Tongue (tissue), 2 donors: ENCODE data around the gene CD48. TPM values are rescaled to one million over a fixed set of nuclear protein-coding genes. Genes with fewer than 3 reads are reported as not detected.

Experiments
- DNase-seq: peaks from one replicate; pipeline ENCODE4 v3.0.0-alpha.2; 2015
- total RNA-seq: library from RNA; depleted of rRNA; stranded (reverse); fragments of >200 nt; gene quantifications from one replicate; pipeline ENCODE4 v1.2.3, GENCODE V29; 2014

Gene CD48
- total RNA-seq, 1 donor from 2014 or later = 3.3 TPM

- peak; percentile 73 for DNase-seq
Measured at GRCh38 chr1:160675641-160676410, 35.8 kb downstream of the CD48 start.

- DNase-seq = no peak
Measured at GRCh38 chr1:160674415-160674814, 37.2 kb downstream of the CD48 start.

GRCh38 chr1:160672789-160673695 lies 38.6 kb downstream of the CD48 start:
- DNase-seq = no peak

- DNase-seq = no peak
Measured at GRCh38 chr1:160671603-160672517, 39.8 kb downstream of the CD48 start.

- no peak for DNase-seq
Measured at GRCh38 chr1:160670701-160671100, 40.9 kb downstream of the CD48 start.

GRCh38 chr1:160669802-160670201 lies 41.8 kb downstream of the CD48 start:
- no peak for DNase-seq

GRCh38 chr1:160669276-160669675 lies 42.3 kb downstream of the CD48 start:
- DNase-seq = no peak

- DNase-seq = no peak
Measured at GRCh38 chr1:160667896-160668295, 43.7 kb downstream of the CD48 start.

- no peak for DNase-seq
Measured at GRCh38 chr1:160666079-160666442, 45.6 kb downstream of the CD48 start.

- DNase-seq = no peak
Measured at GRCh38 chr1:160665330-160666078, 46.1 kb downstream of the CD48 start.

GRCh38 chr1:160664573-160665051 lies 47.0 kb downstream of the CD48 start:
- no peak for DNase-seq

GRCh38 chr1:160662910-160663309 lies 48.7 kb downstream of the CD48 start:
- no peak for DNase-seq

- DNase-seq = no peak
Measured at GRCh38 chr1:160659566-160659965, 52.1 kb downstream of the CD48 start.

GRCh38 chr1:160658814-160659193 lies 52.8 kb downstream of the CD48 start:
- no peak for DNase-seq

GRCh38 chr1:160658162-160658813 lies 53.3 kb downstream of the CD48 start:
- no peak for DNase-seq

GRCh38 chr1:160657250-160657781 lies 54.3 kb downstream of the CD48 start:
- DNase-seq = no peak

GRCh38 chr1:160656737-160657136 lies 54.9 kb downstream of the CD48 start:
- DNase-seq = no peak

GRCh38 chr1:160653620-160654016 lies 58.0 kb downstream of the CD48 start:
- no peak for DNase-seq

- DNase-seq = no peak
Measured at GRCh38 chr1:160652924-160653619, 58.5 kb downstream of the CD48 start.

- peak; percentile 52 for DNase-seq
Measured at GRCh38 chr1:160652065-160652641, 59.5 kb downstream of the CD48 start.
